PC-3 (cell line): ENCODE data around the gene KCNG1. TPM values are rescaled to one million over a fixed set of nuclear protein-coding genes. Genes with fewer than 3 reads are reported as not detected.
A peak's percentile ranks its signal among the peaks of the same experiment; 100 is the strongest.

ENCODE experiments used
- ATAC-seq: fragments of 200-7000 bp; cut with Tn5 transposase; 2 replicates; pipeline ENCODE4 v1.9.1; 2020; ENCODE audit warnings: mild to moderate bottlenecking, moderate library complexity
- BruUV-seq: library from RNA; stranded (reverse); fragments of 400-500 nt; replicated peaks from 2 replicates; lab custom pipeline; 2021; lab: Mats Ljungman, UMichigan
- CTCF ChIA-PET: fragments of 300-600 bp; sonication (Branson Sonifier 250); formaldehyde crosslinking; loops from one replicate; lab custom pipeline; 2022; ENCODE audit warnings: antibody characterized with exemption; lab: Charles Lee
- POLR2A ChIA-PET: fragments of 300-600 bp; sonication (Branson Sonifier 250); formaldehyde crosslinking; loops from one replicate; lab custom pipeline; 2022; ENCODE audit warnings: antibody characterized with exemption; ENCODE audit not compliant: unreplicated experiment; lab: Charles Lee
- DNase-seq: peaks from one replicate; pipeline ENCODE4 v3.0.0-alpha.2; 2015
- H2AFZ ChIP-seq: fragments of 300-600 bp; sonication (generic); 2 replicates; pipeline ENCODE4 v1.6.0; 2016; ENCODE audit warnings: antibody characterized with exemption, low read length
- H3F3A ChIP-seq: fragments of 300-600 bp; sonication (generic); one replicate; pipeline ENCODE4 v1.6.0; 2017; ENCODE audit warnings: antibody characterized with exemption, low read length, control low read depth, mild to moderate bottlenecking; ENCODE audit not compliant: unreplicated experiment
- H3K27ac ChIP-seq: fragments of 300-600 bp; sonication (generic); 2 replicates; pipeline ENCODE4 v1.5.1; 2016; ENCODE audit warnings: mild to moderate bottlenecking, low read length
- H3K27me3 ChIP-seq: fragments of 300-600 bp; sonication (generic); 2 replicates; pipeline ENCODE4 v1.6.1; 2016; ENCODE audit warnings: low read length, mixed read lengths
- H3K36me3 ChIP-seq: fragments of 300-600 bp; sonication (generic); 2 replicates; pipeline ENCODE4 v1.6.1; 2016; ENCODE audit warnings: low read depth, mixed run types, low read length, mixed read lengths
- H3K4me1 ChIP-seq: fragments of 300-600 bp; sonication (generic); 2 replicates; pipeline ENCODE4 v1.5.1; 2016; ENCODE audit warnings: low read length; ENCODE audit not compliant: insufficient read depth
- H3K4me2 ChIP-seq: fragments of 300-600 bp; sonication (generic); 2 replicates; pipeline ENCODE4 v1.6.0; 2016; ENCODE audit warnings: low read length
- H3K4me3 ChIP-seq: fragments of 300-600 bp; sonication (generic); 2 replicates; pipeline ENCODE4 v1.5.1; 2016; ENCODE audit warnings: mild to moderate bottlenecking, low read length, mixed read lengths
- H3K79me2 ChIP-seq: fragments of 300-600 bp; sonication (generic); 2 replicates; pipeline ENCODE4 v1.6.1; 2017; ENCODE audit warnings: low read length, mixed read lengths
- H3K9ac ChIP-seq: fragments of 300-600 bp; sonication (generic); 2 replicates; pipeline ENCODE4 v1.6.0; 2016; ENCODE audit warnings: mild to moderate bottlenecking, low read length
- H3K9me2 ChIP-seq: fragments of 300-600 bp; sonication (generic); replicated peaks from 2 replicates; pipeline ENCODE4 v1.6.1; 2016; ENCODE audit warnings: mixed run types, low read length, mixed read lengths
- H3K9me3 ChIP-seq: fragments of 300-600 bp; sonication (generic); 2 replicates; pipeline ENCODE4 v1.6.1; 2016; ENCODE audit warnings: low read length, mixed read lengths
- H4K20me1 ChIP-seq: fragments of 300-600 bp; sonication (generic); 2 replicates; pipeline ENCODE4 v1.6.1; 2016; ENCODE audit warnings: low read length, mixed read lengths
- CTCF ChIP-seq: fragments of 300-600 bp; sonication (generic); conservative IDR thresholded peaks from 2 replicates; pipeline ENCODE4 v1.5.1; 2017; ENCODE audit warnings: antibody characterized with exemption, low read depth, mild to moderate bottlenecking, low read length
- EZH2 ChIP-seq: fragments of 300-600 bp; sonication (generic); IDR thresholded peaks from one replicate; pipeline ENCODE4 v1.6.1; 2017; ENCODE audit warnings: antibody characterized with exemption, mild to moderate bottlenecking, low read length; ENCODE audit not compliant: unreplicated experiment
- EZH2phosphoT487 ChIP-seq: fragments of 300-600 bp; sonication (generic); IDR thresholded peaks from 2 replicates; pipeline ENCODE4 v1.6.1; 2018; ENCODE audit warnings: mild to moderate bottlenecking, antibody characterized with exemption, low read length, borderline replicate concordance
- intact Hi-C: fragments of 100-400 bp; cut with micrococcal nuclease; formaldehyde crosslinking; loops from 2 replicates; pipeline ENCODE4 v1.9.0; 2023
- total RNA-seq: library from RNA; depleted of rRNA; stranded (reverse); fragments of >200 nt; gene quantifications from 2 replicates; pipeline ENCODE4 v1.2.3, GENCODE V29; 2014

Gene KCNG1
- total RNA-seq, 1 experiment from 2014 or later, result 61.5 TPM

- no peaks in the 10 kb centered on the region for H3K36me3 ChIP-seq
- H2AFZ ChIP-seq, result no peak overlapping the region
- no peaks in the 10 kb centered on the region for H3K9me3 ChIP-seq
- H3K4me3 ChIP-seq, result no peak overlapping the region
- no peak overlapping the region for H3K27ac ChIP-seq
- no peaks in the 10 kb centered on the region for H3K9me2 ChIP-seq
- DNase-seq (no peak), ATAC-seq (no peak)
- H3K27me3 ChIP-seq, result peaks cover 5% of the 10 kb centered on the region; the same call in 1 of the 2 replicates
- H3K79me2 ChIP-seq, result no peaks in the 10 kb centered on the region
- no peak overlapping the region for H3K4me2 ChIP-seq
- no peak overlapping the region for H3K9ac ChIP-seq
- H4K20me1 ChIP-seq, result no peaks in the 10 kb centered on the region
- CTCF ChIA-PET, result no interaction called here
- TF ChIP-seq EZH2phosphoT487, result no peak
- TF ChIP-seq CTCF, result no peak
- TF ChIP-seq EZH2, result no peak
- peaks cover 4% of the 10 kb centered on the region; the same call in 1 of the 2 replicates for H3K4me1 ChIP-seq
- BruUV-seq, result no TSS peak
- intact Hi-C loops, result no loop called here
- POLR2A ChIA-PET, result no interaction called here
- H3F3A ChIP-seq, result no peaks in the 10 kb centered on the region
These were observed 21.9 kb upstream of the KCNG1 start for GRCh38 chr20:51044796-51045195.

GRCh38 chr20:51043811-51044210, 20.9 kb upstream of the KCNG1 start:
- Histone ChIP-seq H3K9ac (no peak overlapping the region), H3K4me3 (no peak overlapping the region), H3F3A (no peaks in the 10 kb centered on the region), H3K4me1 (peaks cover 4% of the 10 kb centered on the region; the same call in 1 of the 2 replicates), H4K20me1 (no peaks in the 10 kb centered on the region), H3K79me2 (no peaks in the 10 kb centered on the region), H3K36me3 (no peaks in the 10 kb centered on the region), H2AFZ (no peak overlapping the region), H3K4me2 (no peak overlapping the region), H3K9me2 (no peaks in the 10 kb centered on the region), H3K27ac (no peak overlapping the region), H3K9me3 (no peaks in the 10 kb centered on the region), H3K27me3 (no peaks in the 10 kb centered on the region)
- ATAC-seq, result peak; percentile 51
- intact Hi-C loops, result no loop called here
- CTCF ChIA-PET, result no interaction called here
- no TSS peak for BruUV-seq
- peak; percentile 83 for DNase-seq
- TF ChIP-seq EZH2phosphoT487 (no peak), CTCF (no peak), EZH2 (no peak)
- POLR2A ChIA-PET, result no interaction called here

- Histone ChIP-seq H3K4me1 (peaks cover 4% of the 10 kb centered on the region; the same call in 1 of the 2 replicates), H3K9me2 (no peaks in the 10 kb centered on the region), H3F3A (no peaks in the 10 kb centered on the region), H3K27me3 (no peaks in the 10 kb centered on the region), H3K9me3 (no peaks in the 10 kb centered on the region), H3K9ac (no peak overlapping the region), H3K36me3 (no peaks in the 10 kb centered on the region), H3K4me2 (no peak overlapping the region), H2AFZ (no peak overlapping the region), H4K20me1 (no peaks in the 10 kb centered on the region), H3K27ac (no peak overlapping the region), H3K4me3 (no peak overlapping the region), H3K79me2 (no peaks in the 10 kb centered on the region)
- ChIA-PET CTCF (interaction anchor here (0.9 kb wide), 1 partner anchor 27 kb away, joined by 13 read pairs; no protein-coding TSS in a partner anchor), POLR2A (no interaction called here)
- BruUV-seq, result no TSS peak
- DNase-seq (peak; percentile 35), ATAC-seq (peak; percentile 49; the same call in 1 of the 2 replicates)
- intact Hi-C loops, result no loop called here
- TF ChIP-seq CTCF (peak; percentile 50), EZH2phosphoT487 (no peak)
These were observed 19.8 kb upstream of the KCNG1 start for GRCh38 chr20:51042657-51043247.
